GM21825 (cell line): Measurements from ENCODE around the gene HS3ST4.

ENCODE experiments used
- ATAC-seq: cut with Tn5 transposase; IDR thresholded peaks from one replicate; pipeline ENCODE4 v1.9.1; 2021; ENCODE audit warnings: mild to moderate bottlenecking, moderate library complexity; ENCODE audit not compliant: unreplicated experiment

HS3ST4 gene

DNA sequence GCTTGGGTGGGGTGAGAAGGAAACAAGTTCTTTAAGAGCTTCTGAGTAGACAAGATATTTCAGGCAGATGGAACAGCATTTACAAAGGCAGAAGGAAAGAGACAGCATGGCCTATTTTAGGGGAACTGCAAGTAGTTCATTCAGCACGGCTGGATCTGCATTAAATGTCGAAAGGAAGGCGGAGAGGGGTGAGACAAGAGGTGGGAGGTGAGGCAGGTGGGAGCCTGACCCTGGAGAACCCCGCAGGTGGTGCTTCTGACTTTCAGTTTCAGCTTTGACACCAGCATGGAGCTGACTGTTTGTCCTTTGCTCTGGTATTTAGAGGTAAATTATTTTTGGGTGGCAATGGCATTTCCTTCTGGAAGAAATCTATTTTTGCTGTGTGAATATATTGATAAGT lies 194.8 kb downstream of the HS3ST4 start:
- no peak for ATAC-seq

DNA sequence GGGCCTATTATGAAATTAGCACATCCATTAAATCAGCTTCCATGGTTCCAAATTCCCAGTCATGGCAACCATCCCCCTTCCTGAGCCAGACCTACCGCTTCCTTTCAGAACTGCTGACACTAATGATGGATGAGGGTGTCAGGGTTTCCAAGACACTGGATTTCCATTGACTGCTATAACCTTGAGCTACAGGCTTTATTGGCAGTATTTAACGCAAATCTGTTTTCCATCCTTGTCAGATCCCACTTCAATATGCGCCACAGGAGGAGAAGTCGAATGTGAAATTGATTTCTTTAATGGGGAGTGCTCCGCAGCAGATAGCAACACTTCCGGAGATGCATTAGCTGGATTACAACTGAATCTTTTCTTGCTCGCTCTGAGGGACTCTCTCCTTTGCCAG lies 197.1 kb downstream of the HS3ST4 start:
- ATAC-seq = no peak

- ATAC-seq = no peak
Observed at GRCh38 chr16:25893332-25893731, 201.6 kb downstream of the HS3ST4 start.

GRCh38 chr16:25894093-25894492 lies 202.3 kb downstream of the HS3ST4 start:
- ATAC-seq = no peak

DNA sequence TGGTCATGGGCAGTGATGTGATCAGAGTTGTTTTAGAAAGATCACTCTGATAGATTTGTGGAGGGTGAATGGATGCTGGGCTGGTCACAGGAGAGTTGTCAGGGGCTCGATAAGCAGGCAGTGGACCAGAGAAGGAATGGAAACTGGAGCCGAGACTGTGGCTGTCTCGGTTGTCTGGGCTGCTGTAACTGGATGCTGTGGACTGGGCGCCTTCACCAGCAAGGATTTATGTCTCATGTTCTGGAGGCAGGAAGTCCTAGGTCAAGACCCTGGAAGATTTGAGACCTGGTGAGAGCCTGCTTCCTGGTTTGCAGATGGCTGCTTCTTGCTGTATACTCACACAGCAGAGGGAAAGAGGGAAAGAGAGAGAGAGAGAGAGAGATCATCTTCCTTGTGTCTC lies 203.6 kb downstream of the HS3ST4 start:
- ATAC-seq = no peak

GRCh38 chr16:25896411-25896810 lies 204.7 kb downstream of the HS3ST4 start:
- ATAC-seq = no peak

GRCh38 chr16:25897702-25898101 lies 205.9 kb downstream of the HS3ST4 start:
- ATAC-seq = no peak

DNA sequence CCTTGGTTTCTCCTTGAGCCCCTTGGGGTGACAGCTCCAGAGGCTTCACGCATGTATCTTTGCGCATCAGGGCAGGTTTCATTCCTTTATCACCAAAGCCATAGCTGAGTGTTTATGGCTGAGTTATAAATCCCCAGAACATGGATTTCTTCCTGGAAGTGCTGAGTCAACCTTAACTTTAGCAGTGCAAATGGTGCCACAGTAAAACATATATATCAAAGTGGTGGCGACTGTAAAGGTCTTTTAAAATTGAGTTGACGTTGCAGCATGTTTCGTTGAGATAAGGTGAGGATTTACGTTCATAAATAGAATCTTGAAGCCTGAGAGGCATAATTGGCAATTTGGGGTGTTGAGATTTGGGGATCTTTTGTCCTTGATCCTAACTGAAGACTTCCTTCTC lies 214.1 kb downstream of the HS3ST4 start:
- no peak for ATAC-seq

GRCh38 chr16:25910971-25911370 lies 219.2 kb downstream of the HS3ST4 start:
- ATAC-seq = no peak

- no peak for ATAC-seq
Observed at GRCh38 chr16:25912321-25912720, 220.6 kb downstream of the HS3ST4 start.

GRCh38 chr16:25914357-25914962 lies 222.7 kb downstream of the HS3ST4 start:
- no peak for ATAC-seq

DNA sequence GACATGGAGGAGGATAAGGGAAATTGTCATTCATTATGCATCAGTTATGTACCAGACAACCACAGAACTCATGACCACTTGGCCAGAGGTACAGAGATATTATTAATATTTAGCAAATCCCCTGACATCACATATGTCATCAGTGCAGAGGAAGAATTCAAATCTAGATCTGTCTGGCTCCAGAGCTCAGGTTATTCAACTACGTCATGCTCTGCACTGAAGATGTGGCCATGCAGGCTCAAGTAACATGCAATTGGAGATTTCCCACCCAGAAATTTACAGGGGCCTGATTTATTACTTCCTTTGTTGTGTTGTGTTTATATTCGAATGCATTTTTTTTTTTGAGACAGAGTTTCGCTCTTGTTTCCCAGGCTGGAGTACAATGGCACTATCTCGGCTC lies 224.3 kb downstream of the HS3ST4 start:
- no peak for ATAC-seq

GRCh38 chr16:25922438-25922837 lies 230.7 kb downstream of the HS3ST4 start:
- ATAC-seq = no peak

- no peak for ATAC-seq
Observed at GRCh38 chr16:25925421-25925820, 233.7 kb downstream of the HS3ST4 start.

DNA sequence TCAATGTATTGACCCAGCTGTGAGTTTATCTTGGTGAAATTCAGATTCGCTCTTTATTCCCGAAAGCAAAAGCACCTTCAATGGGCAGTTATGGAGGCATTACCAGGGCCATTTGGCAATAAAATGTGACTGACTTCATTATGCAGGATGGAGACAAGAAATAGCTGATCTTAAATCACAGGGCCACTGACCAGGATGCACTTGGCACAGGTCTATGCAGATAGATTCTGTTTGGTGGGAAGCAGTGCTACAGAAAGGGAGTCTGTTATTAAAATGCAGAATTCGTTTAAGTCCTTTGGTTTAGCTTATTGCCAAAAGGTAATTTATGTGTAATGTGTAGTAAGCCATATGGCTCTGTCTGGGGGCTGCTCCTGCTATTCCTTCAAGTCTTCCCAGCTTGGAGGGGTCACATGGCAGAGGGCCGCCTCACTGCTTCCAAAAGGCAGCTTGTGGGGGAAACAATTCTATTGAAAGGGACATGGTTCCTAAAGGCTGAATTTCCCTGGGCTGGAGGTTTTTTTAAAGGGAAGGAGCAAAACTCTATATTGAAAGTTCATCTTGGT lies 239.8 kb downstream of the HS3ST4 start:
- ATAC-seq = no peak

DNA sequence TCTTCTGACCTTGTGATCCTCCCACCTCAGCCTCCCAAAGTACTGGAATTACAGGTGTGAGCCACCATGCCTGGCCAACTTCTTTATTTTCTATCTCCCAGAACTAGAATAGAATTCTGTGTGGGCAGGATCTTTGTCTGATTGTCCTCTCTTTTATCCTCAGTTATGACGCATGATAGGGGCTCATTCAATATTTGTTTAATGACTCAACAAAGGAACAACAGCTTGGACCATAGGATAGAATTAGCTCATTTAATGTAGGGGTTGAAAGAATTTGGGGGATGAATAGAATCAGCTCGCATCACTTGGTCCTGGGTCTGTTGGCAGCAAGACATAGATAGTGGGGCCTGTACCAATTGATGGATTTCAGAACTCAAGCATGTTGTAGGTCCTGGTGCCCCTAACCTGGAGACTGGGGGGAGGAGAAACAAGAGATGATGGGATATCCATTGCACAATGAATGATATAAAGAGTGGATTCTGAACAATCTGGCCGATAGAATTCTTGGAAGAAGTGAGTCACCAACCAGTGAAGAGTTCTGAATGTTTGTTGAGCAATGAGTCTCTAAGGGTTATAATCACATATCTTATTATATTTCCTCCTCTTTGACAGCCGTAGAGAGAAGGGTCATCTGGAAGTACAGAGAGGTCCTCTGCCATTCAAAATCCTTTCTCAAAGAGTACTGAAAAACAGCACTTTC lies 250.2 kb downstream of the HS3ST4 start:
- no peak for ATAC-seq

DNA sequence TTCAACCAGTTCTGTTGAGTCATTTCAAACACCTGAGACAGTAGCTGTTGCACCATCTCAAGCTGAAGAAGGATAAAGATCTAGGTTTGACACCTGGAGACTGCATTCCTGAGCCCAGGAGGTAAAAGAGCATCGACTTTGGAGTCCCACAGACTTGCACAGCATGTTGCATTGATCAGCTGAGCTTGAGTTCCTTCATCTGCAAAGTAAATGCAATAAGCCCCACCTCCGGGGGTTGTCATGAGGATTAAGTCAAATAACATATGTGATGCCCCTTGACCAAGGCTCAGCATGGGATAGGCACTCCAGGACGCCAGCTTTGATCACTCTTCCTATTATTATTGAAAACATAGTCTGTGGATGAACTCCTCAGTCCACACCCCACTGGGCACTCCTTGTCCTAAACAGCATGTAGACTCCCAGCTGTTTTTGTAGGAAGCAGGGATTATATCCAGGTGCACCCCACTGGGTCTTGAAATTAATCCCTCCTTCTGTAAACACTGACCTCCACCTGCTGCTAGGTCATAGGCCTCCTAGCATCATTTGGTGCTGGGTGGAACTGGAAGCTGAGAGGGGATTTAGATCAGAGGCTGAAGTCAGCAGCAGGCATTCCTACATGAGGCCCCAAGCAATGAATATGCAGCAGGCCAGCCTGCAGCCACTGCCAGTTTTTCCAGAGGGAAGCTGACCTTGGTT lies 259.0 kb downstream of the HS3ST4 start:
- no peak for ATAC-seq

DNA sequence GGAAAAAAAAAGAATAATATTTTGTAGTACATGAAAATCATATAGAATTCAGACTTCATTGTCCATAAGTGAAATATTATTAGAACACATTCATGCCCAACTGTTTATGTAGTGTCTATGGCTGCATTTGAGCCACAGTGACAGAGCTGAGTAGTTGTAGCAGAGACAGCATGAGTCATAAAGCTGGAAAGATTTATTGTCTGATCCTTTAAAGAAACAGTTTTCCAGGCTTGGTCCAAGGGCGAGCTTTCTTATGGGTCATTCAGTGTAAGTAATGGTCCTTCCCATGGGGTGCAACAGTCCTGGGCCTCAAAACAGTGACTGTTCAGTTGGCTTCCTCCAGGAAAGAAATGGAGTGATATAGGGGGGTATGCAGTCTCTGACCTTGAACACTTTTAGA lies 260.2 kb downstream of the HS3ST4 start:
- ATAC-seq = no peak

DNA sequence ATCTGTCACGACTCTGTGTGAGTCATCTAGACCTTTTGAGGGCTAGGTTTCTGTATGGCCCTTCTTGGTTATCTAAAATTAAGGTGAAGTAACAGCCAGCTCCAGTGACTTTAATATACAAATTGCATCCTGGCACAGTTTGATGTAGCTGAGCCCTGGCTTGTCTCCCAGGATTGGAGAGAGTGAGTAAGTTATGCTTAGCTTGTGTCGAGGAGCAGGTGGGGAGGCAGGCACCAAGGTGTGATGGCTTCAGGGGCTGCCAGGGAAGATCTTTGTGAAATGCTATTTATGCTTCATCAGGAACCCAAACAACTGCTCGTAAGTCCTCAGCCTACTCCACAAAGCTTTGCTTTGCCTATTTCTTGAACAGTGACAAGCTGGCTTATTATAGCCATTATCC lies 261.2 kb downstream of the HS3ST4 start:
- no peak for ATAC-seq

DNA sequence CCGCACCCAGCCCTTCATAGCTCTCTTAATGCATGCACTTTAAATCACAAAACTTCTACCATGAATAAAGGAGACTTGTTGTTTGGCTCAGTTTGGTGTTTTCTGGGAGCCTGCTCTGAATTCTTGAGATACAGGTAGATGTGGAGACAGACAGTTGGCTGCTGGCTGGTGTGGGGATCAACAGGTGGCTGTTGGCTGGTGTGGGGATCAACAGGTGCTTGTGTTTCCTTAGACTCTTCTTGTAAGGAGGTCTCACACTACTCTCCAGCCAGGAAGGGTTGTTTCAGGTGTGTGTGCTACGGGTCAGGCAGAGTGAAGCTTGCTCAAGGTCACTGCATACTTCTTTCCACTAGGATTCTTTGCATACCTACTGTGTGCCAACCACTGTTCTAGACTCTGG lies 265.9 kb downstream of the HS3ST4 start:
- ATAC-seq = no peak

DNA sequence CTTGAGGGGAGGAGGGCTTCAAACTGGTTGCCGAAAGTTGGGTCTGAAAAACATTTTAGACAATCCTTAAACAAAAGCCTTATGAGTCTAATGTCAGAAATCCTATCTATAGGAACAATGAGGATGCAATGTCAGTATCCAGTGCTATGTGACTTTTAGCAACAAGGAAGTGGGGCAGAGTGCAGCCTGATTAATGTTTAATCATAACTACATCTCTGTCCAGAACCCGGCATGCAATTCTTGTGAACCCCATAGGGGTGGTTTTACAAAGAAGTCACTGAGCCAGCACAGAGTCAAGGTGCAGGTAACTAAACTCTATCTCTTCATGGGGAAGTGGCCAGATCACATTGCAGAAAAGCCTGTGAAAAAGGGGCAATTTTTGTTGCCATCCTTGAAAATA lies 267.5 kb downstream of the HS3ST4 start:
- no peak for ATAC-seq
